HG03045 (cell line): ENCODE data around the gene ERMARD.
"Not testable (repeated sequence)": the region's sequence is repeated elsewhere in the genome, so short reads cannot be mapped to it uniquely, and the experiment has no call there.

Source experiments
- ATAC-seq: cut with Tn5 transposase; IDR thresholded peaks from one replicate; pipeline ENCODE4 v1.9.1; 2021; ENCODE audit warnings: mild to moderate bottlenecking, moderate library complexity; ENCODE audit not compliant: unreplicated experiment

The ERMARD gene

GRCh38 chr6:169738204-169738975, 13.0 kb upstream of the ERMARD start:
- no peak for ATAC-seq

GRCh38 chr6:169738976-169739529, 12.4 kb upstream of the ERMARD start:
- ATAC-seq = no peak

DNA sequence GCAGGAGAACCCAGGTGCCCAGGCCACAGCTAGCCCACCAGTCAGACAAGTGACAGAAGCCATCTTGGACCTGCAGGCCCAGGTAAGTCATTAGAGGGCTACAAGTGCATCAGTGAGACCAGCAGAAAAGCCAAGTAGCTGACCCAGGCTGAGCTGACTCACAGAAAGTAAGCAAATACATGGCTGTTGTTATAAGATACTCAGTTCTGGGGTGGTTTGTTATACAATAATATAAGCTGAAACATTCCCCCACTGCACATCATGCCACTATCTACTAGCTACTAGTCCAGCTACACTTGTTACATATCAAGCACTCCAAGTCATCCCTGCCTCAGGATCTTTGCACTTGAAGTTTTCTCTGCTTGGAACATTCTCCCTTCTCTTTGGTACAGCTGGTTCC, 10.1 kb upstream of the ERMARD start:
- no peak for ATAC-seq

DNA sequence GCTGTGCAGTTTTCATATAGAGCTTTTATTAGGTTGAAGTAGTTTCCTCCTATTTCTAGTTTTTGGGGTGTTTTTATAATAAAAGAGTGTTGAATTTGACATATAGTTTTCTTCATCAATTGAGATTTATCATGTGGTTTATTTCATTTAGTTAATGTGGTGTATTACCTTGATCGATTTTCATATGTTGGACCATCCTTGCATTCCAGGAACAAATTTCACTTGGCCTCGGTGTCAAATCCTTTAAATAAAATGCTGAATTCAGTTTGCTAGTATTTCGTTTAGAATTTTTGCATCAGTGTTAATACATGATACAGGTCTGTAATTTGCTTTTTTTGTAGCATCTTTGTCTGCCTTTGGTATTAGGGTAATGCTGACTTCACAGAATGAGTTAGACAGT, 6.0 kb upstream of the ERMARD start:
- no peak for ATAC-seq

GRCh38 chr6:169746556-169746955, 4.9 kb upstream of the ERMARD start:
- ATAC-seq = no peak

DNA sequence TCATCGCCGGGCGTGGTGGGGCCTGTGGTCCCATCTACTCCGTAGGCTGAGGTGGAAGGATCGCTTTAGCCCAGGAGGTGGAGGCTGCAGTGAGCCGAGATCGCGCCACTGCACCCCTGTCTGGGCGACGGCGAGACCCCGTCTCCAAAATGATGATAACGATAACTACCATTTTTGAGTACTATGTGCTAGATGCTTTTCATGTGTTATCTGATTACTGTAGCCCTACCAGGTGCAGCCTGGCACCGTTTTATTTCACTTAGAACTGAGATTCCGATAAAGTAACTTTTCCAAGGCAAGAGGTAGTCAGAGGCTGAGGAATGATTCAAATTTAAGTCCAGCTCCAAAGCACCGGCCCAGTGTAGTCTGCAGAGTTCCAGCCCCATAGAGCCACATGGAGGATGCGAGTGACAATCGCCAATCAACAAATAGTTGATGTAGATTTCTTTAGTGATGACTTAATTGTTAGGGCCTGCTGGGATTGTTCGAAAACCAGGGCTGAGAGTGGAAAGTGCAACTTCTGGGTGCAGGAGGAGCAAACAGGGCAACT, 727 bp downstream of the ERMARD start:
- ATAC-seq = no peak

DNA sequence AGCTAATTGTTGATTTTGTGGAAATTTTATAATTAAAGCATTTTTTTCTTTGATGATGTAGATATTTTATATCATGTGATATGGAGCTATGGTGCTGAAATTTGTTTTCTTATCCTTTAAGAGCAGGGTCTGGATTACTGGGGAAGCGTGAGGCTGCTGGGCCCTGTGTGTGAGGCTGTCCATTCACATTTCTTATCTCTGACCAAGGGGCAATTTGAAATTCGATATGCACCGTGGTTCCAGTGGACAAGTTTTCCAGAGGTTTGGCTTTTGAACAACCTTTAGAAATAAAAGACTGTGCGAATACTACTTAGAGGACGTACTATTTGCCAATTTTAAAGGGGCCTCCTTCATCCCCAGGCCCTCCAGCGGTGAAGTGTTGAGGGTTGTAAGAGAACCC, 3.7 kb downstream of the ERMARD start:
- no peak for ATAC-seq

DNA sequence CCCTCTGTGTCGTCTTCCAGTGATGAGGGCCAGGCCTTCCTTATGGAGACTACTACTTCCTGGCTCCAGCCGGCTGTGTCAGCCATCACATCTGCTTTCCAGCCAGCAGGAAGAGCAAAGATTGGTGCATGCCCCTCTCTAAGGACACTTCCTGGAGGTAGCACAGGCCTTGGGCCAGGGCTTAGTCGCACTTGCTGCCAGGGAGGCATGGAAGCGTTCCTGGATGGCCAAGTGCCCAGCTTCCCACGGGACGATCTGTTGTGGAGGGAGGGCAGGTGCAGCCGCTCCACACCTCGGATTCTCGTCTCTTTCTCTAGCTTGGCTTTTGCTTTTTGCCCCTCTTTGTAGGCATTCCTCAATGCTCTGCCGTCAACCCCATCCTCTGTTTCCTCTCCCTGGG, 11.9 kb downstream of the ERMARD start:
- no peak for ATAC-seq

DNA sequence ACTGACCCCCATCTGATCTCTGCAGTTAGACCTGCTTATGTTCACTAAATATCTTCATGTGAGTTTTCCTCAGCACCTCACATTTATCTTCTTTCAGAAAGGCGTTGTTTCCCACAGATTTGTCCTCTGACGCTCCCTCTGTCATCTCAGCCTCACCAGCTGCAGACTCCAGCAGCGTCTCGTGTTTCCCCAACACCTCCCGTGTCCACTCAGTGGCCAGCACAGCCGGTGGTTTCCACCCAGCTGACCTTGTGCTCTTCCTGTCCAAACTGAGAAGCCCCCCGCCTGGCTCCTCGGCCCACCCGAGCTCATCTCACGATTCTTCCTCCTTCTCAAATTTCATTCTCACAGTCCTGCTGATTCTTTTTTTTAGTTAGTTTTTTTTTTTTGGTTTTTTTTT, 12.5 kb downstream of the ERMARD start:
- ATAC-seq = no peak

GRCh38 chr6:169765789-169766188, 14.4 kb downstream of the ERMARD start:
- ATAC-seq = not testable (repeated sequence)

DNA sequence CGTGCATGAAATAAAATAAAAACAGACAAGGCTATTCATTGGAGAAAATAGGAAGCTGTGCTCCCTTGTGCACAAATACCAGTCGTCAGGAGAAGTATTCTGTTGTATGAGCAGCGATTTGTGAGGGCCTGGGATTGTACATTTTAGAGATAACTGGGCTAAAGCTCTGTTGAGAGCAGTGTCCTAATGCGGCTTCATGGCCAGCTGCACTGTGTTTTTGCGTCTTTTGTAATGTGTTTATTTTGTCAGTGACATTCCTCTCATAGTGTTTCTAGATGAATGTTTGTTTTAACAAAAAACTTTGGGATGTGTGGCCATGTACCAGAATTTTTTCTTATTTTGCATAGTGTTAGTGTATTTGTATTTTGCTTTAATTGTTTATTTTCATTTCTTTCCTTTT, 14.8 kb downstream of the ERMARD start:
- ATAC-seq = no peak

DNA sequence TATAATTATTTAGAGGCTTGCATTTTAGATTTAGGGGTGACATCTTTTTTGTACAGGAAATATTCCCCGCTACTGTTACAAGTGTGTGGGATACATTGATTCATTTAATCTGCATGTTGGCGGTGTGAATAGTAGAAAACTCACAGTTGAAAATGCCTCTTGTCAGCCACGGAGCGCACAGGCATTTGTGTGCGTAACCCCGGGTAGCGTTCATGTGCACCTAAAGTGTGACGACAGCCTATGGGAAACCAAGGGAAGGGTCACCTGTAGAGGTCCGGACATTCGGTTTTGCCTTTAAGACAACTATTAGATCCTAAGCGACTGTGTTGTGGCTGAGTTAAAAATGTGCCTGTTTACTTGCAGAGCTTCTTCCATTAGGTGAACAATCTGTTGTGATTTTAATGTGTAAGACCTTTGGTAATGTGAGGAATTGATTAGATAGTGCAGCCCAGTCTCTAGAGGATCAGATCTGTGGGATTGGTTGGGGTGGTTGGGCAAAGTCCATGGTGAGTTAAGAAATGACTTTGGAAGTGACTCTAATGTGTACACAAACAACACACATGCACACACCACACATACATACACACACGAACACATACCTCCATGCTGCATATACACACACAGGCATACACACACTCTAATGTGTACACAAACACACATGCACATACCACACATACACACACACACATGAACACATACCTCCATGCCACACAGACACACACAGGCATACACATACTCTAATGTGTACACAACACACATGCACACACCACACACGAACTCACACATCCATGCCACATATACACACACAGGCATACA, 15.7 kb downstream of the ERMARD start:
- no peak for ATAC-seq

GRCh38 chr6:169774347-169774746, 22.9 kb downstream of the ERMARD start:
- no peak for ATAC-seq

DNA sequence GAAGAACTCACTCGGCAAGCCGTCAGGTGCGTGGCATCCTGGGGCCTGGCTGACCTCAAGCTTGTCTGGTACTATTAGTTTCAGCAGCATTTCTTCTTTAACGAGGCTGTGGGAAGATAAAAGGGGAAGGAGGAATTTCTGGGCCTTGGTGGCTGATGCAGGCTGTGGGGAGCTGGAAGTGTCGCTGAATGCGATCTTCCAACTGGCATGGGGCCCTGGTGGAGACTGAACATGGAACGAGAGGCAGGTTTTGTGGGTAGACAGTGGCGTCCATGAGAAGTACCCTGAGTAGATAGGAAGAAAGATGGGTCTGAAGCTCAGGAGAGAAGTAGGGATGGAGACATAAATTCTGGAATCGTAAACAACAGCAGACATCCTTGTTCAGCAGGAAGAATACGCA, 23.9 kb downstream of the ERMARD start:
- no peak for ATAC-seq

DNA sequence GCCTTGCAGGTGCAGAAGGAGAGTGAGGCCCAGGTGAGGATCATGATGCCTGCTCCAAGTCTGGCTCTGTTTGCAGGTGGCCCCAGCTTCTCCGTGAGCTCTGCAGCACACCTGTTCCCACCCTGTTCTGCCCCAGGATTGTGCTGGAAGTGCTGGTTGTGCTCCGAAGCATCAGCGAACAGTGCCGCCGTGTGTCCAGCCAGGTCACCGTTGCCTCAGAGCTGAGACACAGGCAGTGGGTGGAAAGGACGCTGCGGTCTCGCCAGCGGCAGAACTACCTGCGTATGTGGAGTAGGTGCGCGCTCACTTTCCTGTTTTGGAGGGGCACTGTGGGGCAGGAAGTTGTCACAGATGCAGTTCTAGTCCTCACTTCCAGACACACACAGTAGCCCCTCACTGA, 25.0 kb downstream of the ERMARD start:
- no peak for ATAC-seq

- no peak for ATAC-seq
These were observed 26.5 kb downstream of the ERMARD start for GRCh38 chr6:169777896-169778295.

DNA sequence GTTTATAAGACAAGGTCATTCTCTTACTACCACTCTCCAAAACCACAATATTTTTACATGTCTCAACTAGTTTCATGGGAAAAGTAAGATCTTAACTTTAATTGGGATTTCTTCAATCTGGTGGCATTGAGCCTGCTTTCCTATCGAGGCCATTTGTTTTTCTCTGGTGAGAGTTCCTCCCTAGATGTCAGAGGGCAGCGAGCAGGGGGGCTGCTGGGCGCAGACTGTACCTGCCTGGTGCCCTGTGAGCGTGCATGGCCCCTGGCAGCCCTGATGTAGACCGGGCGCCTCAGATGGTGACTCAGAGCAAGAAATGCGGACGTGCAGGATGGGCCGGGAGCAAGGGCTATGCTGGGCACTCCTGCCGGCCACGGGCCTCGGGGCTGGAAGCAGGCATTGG, 27.2 kb downstream of the ERMARD start:
- ATAC-seq = no peak

- ATAC-seq = no peak
These were observed 27.8 kb downstream of the ERMARD start for GRCh38 chr6:169779092-169779815.

- no peak for ATAC-seq
These were observed 28.5 kb downstream of the ERMARD start for GRCh38 chr6:169779896-169780295.

- ATAC-seq = no peak
These were observed 29.2 kb downstream of the ERMARD start for GRCh38 chr6:169780571-169781091.

DNA sequence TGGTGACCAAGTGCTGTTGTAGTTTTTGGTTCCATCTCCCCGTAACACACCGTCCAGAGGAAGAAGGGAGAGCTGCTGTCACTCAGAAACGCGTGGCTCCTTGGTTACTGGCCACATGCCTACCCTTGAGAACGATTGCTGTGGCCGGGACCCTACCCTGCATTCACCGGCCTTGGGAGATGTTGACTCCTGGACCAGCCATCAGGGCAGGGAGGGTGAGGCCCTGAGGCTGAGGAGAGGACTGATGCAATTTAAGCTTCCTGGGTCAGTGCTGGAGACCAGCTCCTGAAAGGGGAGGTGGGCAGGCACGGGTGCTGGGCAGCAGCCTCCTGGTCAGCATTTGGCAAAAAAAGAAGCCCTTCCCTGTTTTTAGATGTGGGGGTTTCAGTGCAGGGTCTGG, 31.5 kb downstream of the ERMARD start:
- ATAC-seq = no peak
